ENCODE data around the gene PGM2. TPM values are rescaled to one million over a fixed set of nuclear protein-coding genes. Genes with fewer than 3 reads are reported as not detected.

Gene PGM2
- total RNA-seq, 2 experiments from 2014 or later, result 53.7 to 53.9 TPM

DNA sequence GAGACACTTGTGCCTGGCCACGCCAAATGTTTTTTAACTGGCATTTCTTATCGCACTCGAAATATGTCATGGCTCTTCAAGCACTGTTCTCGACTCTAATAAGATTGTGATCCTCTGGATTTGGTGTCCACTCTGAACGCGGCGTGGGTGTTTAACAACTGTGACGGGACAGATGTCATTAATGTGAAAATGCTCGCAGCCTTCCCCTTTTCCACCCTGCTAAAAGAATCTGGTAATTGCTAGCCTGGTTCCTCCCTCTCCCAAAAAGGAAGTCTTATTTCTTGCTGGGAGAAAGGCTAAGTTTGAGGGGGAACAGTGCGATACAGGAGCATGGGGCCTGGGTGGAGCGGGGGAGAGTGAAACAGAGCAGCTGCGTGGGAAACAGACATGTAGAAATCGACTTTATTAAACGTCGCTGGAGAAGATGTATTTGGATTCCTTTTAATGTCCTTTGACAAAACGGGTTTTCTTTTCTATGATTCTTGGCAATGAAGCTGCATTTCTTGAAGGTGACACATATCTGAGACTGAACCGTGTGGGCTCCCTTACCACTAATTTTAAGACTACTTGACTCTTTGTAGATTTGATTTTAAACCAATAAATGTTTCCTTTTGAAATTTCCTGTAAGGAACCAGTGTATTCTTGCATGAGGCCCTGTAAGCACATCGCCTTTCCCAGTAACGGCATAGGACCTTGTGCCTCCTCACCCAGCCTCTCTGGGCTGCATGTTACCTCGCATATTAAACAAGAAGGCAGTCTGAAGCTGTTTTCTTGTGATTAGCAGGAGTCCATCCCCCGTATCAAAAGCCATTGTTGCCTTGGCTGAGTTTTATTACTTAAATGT lies 82.2 kb downstream of the PGM2 start:
- Mint-ChIP-seq H3K4me3 (no peak overlapping the region), H3K27me3 (ENCODE audit: low read depth) (no peaks in the 10 kb centered on the region), H3K9me3 (no peaks in the 10 kb centered on the region), H3K36me3 (ENCODE audit: low read depth) (peaks cover 6% of the 10 kb centered on the region), H3K27ac (no peak overlapping the region), H3K4me1 (ENCODE audit: low read depth) (peaks cover 36% of the 10 kb centered on the region)
- CTCF ChIA-PET, result no interaction called here
- intact Hi-C loops (cut with micrococcal nuclease), result no loop called here
- DNase-seq, result no peak

DNA sequence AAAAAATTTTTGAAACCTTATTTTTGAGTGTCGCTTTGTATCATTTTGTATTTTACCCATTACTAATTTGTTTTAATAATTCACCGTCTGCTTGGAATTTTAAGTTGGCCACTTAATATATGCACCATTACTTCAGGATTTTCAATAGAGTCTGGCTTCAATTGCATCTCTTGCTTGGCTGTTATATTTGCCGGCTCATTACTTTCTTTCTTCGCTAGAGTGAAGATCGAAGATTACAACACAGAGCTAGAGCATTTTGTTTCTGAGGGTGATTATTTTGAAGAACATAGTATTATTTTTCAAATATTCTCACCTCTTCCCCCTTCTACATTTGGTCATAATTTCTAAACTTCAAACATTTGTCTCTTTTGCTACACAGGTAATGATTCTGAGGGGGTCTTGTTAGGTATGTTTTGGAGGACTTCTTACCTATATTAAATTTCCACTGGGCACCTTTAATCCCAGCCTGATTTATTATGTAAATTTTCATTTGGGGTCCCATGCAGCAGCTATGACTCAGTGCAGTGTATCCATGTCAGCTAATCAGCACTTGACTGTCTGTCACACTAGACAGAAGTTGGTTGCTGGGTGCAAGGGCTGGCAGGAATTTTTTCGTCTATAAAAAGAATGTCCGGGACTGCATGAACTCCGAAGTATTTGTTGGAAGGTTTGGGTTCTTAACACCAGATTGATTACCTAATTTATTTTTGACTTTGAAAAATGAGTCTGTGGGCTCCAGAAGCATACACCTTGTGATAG lies 83.0 kb downstream of the PGM2 start:
- DNase-seq, result no peak
- CTCF ChIA-PET, result no interaction called here
- Mint-ChIP-seq H3K4me1 (ENCODE audit: low read depth) (peaks cover 35% of the 10 kb centered on the region), H3K27me3 (ENCODE audit: low read depth) (no peaks in the 10 kb centered on the region), H3K27ac (no peak overlapping the region), H3K36me3 (ENCODE audit: low read depth) (peaks cover 6% of the 10 kb centered on the region), H3K9me3 (no peaks in the 10 kb centered on the region), H3K4me3 (no peak overlapping the region)
- intact Hi-C loops (cut with micrococcal nuclease), result loop anchor here (5.0 kb wide), 1 partner anchor 48 kb away; no protein-coding TSS in a partner anchor

DNA sequence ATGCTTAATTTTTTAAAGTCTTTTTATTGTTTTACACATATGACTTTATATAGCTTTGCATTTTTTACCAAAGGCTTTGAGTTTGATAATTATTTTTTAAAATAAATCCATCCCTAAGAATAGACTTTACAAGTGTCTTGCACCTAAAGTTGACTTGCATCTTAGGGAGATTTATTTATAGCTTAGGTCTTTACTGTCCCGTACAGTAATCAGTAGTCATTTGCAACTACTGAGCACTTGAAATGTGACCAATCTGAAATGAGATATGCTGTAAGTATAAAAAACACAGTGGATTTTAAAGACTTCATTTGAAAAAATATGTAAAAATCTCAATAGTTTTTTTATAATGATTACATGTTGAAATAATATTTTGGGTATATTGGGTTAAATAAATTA lies 83.6 kb downstream of the PGM2 start:
- CTCF ChIA-PET, result no interaction called here
- H3K4me3 Mint-ChIP-seq, result no peak overlapping the region
- intact Hi-C loops (cut with micrococcal nuclease), result loop anchor here (5.0 kb wide), 1 partner anchor 47 kb away; no protein-coding TSS in a partner anchor
- H3K27ac Mint-ChIP-seq, result no peak overlapping the region
- no peaks in the 10 kb centered on the region for H3K9me3 Mint-ChIP-seq
- H3K27me3 Mint-ChIP-seq (ENCODE audit: low read depth), result no peaks in the 10 kb centered on the region
- peaks cover 6% of the 10 kb centered on the region for H3K36me3 Mint-ChIP-seq (ENCODE audit: low read depth)
- no peak for DNase-seq
- peaks cover 32% of the 10 kb centered on the region for H3K4me1 Mint-ChIP-seq (ENCODE audit: low read depth)

Other genes with a start within 250 kb of the PGM2 start
- 10 to 100 TPM in 1 of 2 experiments, 1 to 10 TPM in 1; 8.7 to 10.3 TPM for gene RELL1, start 140.3 kb upstream of the PGM2 start, total RNA-seq
- 10 to 100 TPM; 57.7 to 68.5 TPM for gene TBC1D1, start 64.4 kb downstream of the PGM2 start, total RNA-seq
- gene PTTG2, start 133.7 kb downstream of the PGM2 start, total RNA-seq, result not detected